ENCODE results near the gene CDK8. TPM values are rescaled to one million over a fixed set of nuclear protein-coding genes. Genes with fewer than 3 reads are reported as not detected.

The CDK8 gene
- total RNA-seq, 5 donors from 2014 or later (not counting 1 experiment from before 2014, with no cell fraction given): 9.2 to 13.5 (median 12.1) TPM

DNA sequence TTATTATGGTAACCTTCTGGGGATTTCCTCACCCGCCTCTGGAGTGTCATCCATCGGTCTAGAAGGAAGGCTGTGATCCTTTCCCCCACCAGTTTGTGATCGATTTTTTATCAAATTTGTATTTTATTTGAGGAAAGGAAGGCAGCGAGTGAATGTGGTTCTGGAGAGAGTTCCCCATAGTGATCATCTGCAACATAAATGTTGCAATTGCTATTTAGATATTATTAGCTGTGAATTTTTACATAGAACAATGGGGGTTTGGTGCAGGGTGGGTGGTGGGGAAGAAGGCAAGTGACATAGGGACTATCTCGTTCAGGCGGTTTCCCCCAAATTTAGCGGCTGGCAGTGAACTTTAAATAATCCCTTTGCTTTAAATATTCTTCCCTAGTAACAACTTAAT lies 1.2 kb downstream of the CDK8 start:
- DNase-seq: no peak
- Mint-ChIP-seq H3K27me3 (peaks cover 0 to 2% of the 10 kb centered on the region in 2 donors), H3K36me3 (no peaks in the 10 kb centered on the region), H3K4me1 (peaks cover 44 to 62% (median 47%) of the 10 kb centered on the region in 3 donors), H3K27ac (peak overlapping the region; percentile 34 to 84), H3K9me3 (no peaks in the 10 kb centered on the region), H3K4me3 (peak overlapping the region; percentile 82 to 97 (median 89))
- H3K27me3 ChIP-seq (replicated peaks in 1 of 2; ENCODE audit: control insufficient read depth in 2 of 2, extremely low read depth in 1 of 2, insufficient read depth in 2 of 2, low read length in 1 of 2): no peaks in the 10 kb centered on the region
- no peaks in the 10 kb centered on the region for H3K9me3 ChIP-seq
- POLR2A ChIA-PET: interaction anchor here in 1 of 2 donors (0.6 to 0.7 kb wide), 2 partner anchors 28 to 972 kb away, joined by 6 read pairs; no protein-coding TSS in a partner anchor
- no peaks in the 10 kb centered on the region for H3K36me3 ChIP-seq (ENCODE audit: control insufficient read depth in 2 of 2, extremely low read depth in 1 of 2, insufficient read depth in 1 of 2, low read length in 1 of 2)
- H3K27ac ChIP-seq (ENCODE audit: low read length): no peak overlapping the region
- H3K4me1 ChIP-seq (ENCODE audit: control insufficient read depth in 1 of 2, extremely low read depth in 1 of 2, insufficient read depth in 2 of 2, low read length in 2 of 2): peaks cover 10 to 20% of the 10 kb centered on the region in 2 experiments
- whole genome bisulfite sequencing (ENCODE audit: insufficient coverage): no CpG with 5 or more reads among the region's 7 CpGs
- ATAC-seq (replicated peaks in 1 of 4): peak in 1 of 4 experiments; percentile 1
- CTCF ChIA-PET: interaction anchor here (0.5 to 3.3 kb wide), 8 partner anchors 21 to 1864 kb away, joined by 3 to 24 read pairs (median 4); partner anchors contain the start of gene RNF6 (in 1 of the 2)
- peak overlapping the region; percentile 88 to 90 for H3K4me3 ChIP-seq (ENCODE audit: control insufficient read depth in 1 of 2, extremely low read depth in 1 of 2, low read length in 1 of 2)

- Mint-ChIP-seq H3K36me3 (no peaks in the 10 kb centered on the region), H3K4me3 (peak overlapping the region; percentile 82 to 97 (median 89)), H3K4me1 (peaks cover 49 to 68% (median 52%) of the 10 kb centered on the region in 3 donors), H3K9me3 (no peaks in the 10 kb centered on the region), H3K27me3 (peaks cover 0 to under 1% of the 10 kb centered on the region in 2 donors), H3K27ac (no peak overlapping the region)
- no peak for ATAC-seq (replicated peaks in 1 of 4)
- Histone ChIP-seq H3K4me1 (ENCODE audit: control insufficient read depth in 1 of 2, extremely low read depth in 1 of 2, insufficient read depth in 2 of 2, low read length in 2 of 2) (peaks cover 10 to 20% of the 10 kb centered on the region in 2 experiments), H3K27ac (ENCODE audit: low read length) (no peak overlapping the region), H3K4me3 (ENCODE audit: control insufficient read depth in 1 of 2, extremely low read depth in 1 of 2, low read length in 1 of 2) (no peak overlapping the region), H3K9me3 (no peaks in the 10 kb centered on the region), H3K36me3 (ENCODE audit: control insufficient read depth in 2 of 2, extremely low read depth in 1 of 2, insufficient read depth in 1 of 2, low read length in 1 of 2) (no peaks in the 10 kb centered on the region), H3K27me3 (replicated peaks in 1 of 2; ENCODE audit: control insufficient read depth in 2 of 2, extremely low read depth in 1 of 2, insufficient read depth in 2 of 2, low read length in 1 of 2) (no peaks in the 10 kb centered on the region)
- ChIA-PET POLR2A (interaction anchor here (0.6 kb wide), 2 partner anchors 1045 to 1884 kb away, joined by 4 to 10 read pairs; no protein-coding TSS in a partner anchor), CTCF (interaction anchor here (0.5 to 3.3 kb wide), 8 partner anchors 34 to 1870 kb away, joined by 3 to 24 read pairs (median 4); partner anchors contain the start of gene RNF6 (in 1 of the 2))
- 89% methylated on average over 2 of the region's 10 CpGs for WGBS (ENCODE audit: insufficient coverage)
- DNase-seq: peak in 1 of 35 experiments; percentile 14
Measured at GRCh38 chr13:26255691-26256277, 1.9 kb downstream of the CDK8 start.

GRCh38 chr13:26257049-26257448 lies 3.1 kb downstream of the CDK8 start:
- DNase-seq (no peak), ATAC-seq (replicated peaks in 1 of 4) (no peak)
- H3K27ac ChIP-seq (ENCODE audit: low read length): no peak overlapping the region
- H3K4me1 ChIP-seq (ENCODE audit: control insufficient read depth in 1 of 2, extremely low read depth in 1 of 2, insufficient read depth in 2 of 2, low read length in 2 of 2): peaks cover 10 to 20% of the 10 kb centered on the region in 2 experiments
- Mint-ChIP-seq H3K4me3 (no peak overlapping the region), H3K4me1 (peaks cover 57 to 81% (median 61%) of the 10 kb centered on the region in 3 donors), H3K36me3 (no peaks in the 10 kb centered on the region), H3K27ac (no peak overlapping the region), H3K27me3 (no peaks in the 10 kb centered on the region), H3K9me3 (no peaks in the 10 kb centered on the region)
- H3K27me3 ChIP-seq (replicated peaks in 1 of 2; ENCODE audit: control insufficient read depth in 2 of 2, extremely low read depth in 1 of 2, insufficient read depth in 2 of 2, low read length in 1 of 2): no peaks in the 10 kb centered on the region
- ChIA-PET CTCF (interaction anchor here in 1 of 2 donors (3.3 kb wide), 1 partner anchor 71 kb away, joined by 24 read pairs; no protein-coding TSS in a partner anchor), POLR2A (no interaction called here)
- WGBS (ENCODE audit: insufficient coverage): 0% methylated on average over 1 of the region's 2 CpGs
- no peak overlapping the region for H3K4me3 ChIP-seq (ENCODE audit: control insufficient read depth in 1 of 2, extremely low read depth in 1 of 2, low read length in 1 of 2)
- H3K9me3 ChIP-seq: no peaks in the 10 kb centered on the region
- H3K36me3 ChIP-seq (ENCODE audit: control insufficient read depth in 2 of 2, extremely low read depth in 1 of 2, insufficient read depth in 1 of 2, low read length in 1 of 2): no peaks in the 10 kb centered on the region

DNA sequence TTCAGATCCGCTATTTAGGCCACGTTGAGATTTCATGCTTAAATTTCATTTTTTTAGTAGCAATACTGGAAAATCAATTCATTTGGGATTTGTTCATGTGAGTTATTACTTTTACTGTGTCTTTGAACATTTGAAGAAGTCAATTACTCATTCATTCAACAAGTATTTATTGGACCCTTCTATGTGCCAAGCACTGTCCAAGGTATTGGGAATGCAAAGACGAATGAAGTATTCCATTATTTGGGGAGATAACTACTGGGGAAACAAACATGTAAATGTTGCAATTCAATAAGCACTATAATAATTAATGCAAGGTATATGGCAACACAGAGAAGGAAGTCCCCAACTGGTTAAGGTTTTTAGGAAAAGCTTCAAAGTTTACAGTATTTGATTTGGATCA lies 5.7 kb downstream of the CDK8 start:
- no peak for ATAC-seq (replicated peaks in 1 of 4)
- H3K36me3 Mint-ChIP-seq: peaks cover under 1% of the 10 kb centered on the region
- H3K27ac ChIP-seq (ENCODE audit: low read length): no peak overlapping the region
- POLR2A ChIA-PET: no interaction called here
- WGBS (ENCODE audit: insufficient coverage): no CpG with 5 or more reads among the region's 3 CpGs
- no peak overlapping the region for H3K4me3 ChIP-seq (ENCODE audit: control insufficient read depth in 1 of 2, extremely low read depth in 1 of 2, low read length in 1 of 2)
- H3K36me3 ChIP-seq (ENCODE audit: control insufficient read depth in 2 of 2, extremely low read depth in 1 of 2, insufficient read depth in 1 of 2, low read length in 1 of 2): no peaks in the 10 kb centered on the region
- peaks cover 7 to 20% of the 10 kb centered on the region in 2 experiments for H3K4me1 ChIP-seq (ENCODE audit: control insufficient read depth in 1 of 2, extremely low read depth in 1 of 2, insufficient read depth in 2 of 2, low read length in 2 of 2)
- H3K4me1 Mint-ChIP-seq: peaks cover 59 to 80% (median 61%) of the 10 kb centered on the region in 3 donors
- DNase-seq: no peak
- no peaks in the 10 kb centered on the region for H3K27me3 Mint-ChIP-seq
- H3K9me3 Mint-ChIP-seq: peaks cover 0 to 2% (median 0%) of the 10 kb centered on the region in 3 donors
- CTCF ChIA-PET: no interaction called here
- H3K4me3 Mint-ChIP-seq: no peak overlapping the region
- no peaks in the 10 kb centered on the region for H3K27me3 ChIP-seq (replicated peaks in 1 of 2; ENCODE audit: control insufficient read depth in 2 of 2, extremely low read depth in 1 of 2, insufficient read depth in 2 of 2, low read length in 1 of 2)
- no peaks in the 10 kb centered on the region for H3K9me3 ChIP-seq
- H3K27ac Mint-ChIP-seq: no peak overlapping the region

- H3K4me1 ChIP-seq (ENCODE audit: control insufficient read depth in 1 of 2, extremely low read depth in 1 of 2, insufficient read depth in 2 of 2, low read length in 2 of 2): peaks cover 0 to 3% of the 10 kb centered on the region in 2 experiments
- H3K9me3 ChIP-seq: no peaks in the 10 kb centered on the region
- H3K9me3 Mint-ChIP-seq: peaks cover 0 to 2% (median 0%) of the 10 kb centered on the region in 3 donors
- peaks cover 3% of the 10 kb centered on the region for H3K36me3 Mint-ChIP-seq
- POLR2A ChIA-PET: interaction anchor here in 1 of 2 donors (0.7 kb wide), 1 partner anchor 524 kb away, joined by 3 read pairs; no protein-coding TSS in a partner anchor
- no peak overlapping the region for H3K27ac ChIP-seq (ENCODE audit: low read length)
- H3K4me3 ChIP-seq (ENCODE audit: control insufficient read depth in 1 of 2, extremely low read depth in 1 of 2, low read length in 1 of 2): no peak overlapping the region
- no peak overlapping the region for H3K4me3 Mint-ChIP-seq
- no peak for ATAC-seq (replicated peaks in 1 of 4)
- CTCF ChIA-PET: no interaction called here
- no CpG with 5 or more reads among the region's 2 CpGs for whole genome bisulfite sequencing (ENCODE audit: insufficient coverage)
- H3K27me3 Mint-ChIP-seq: no peaks in the 10 kb centered on the region
- no peaks in the 10 kb centered on the region for H3K36me3 ChIP-seq (ENCODE audit: control insufficient read depth in 2 of 2, extremely low read depth in 1 of 2, insufficient read depth in 1 of 2, low read length in 1 of 2)
- no peak for DNase-seq
- H3K27me3 ChIP-seq (replicated peaks in 1 of 2; ENCODE audit: control insufficient read depth in 2 of 2, extremely low read depth in 1 of 2, insufficient read depth in 2 of 2, low read length in 1 of 2): no peaks in the 10 kb centered on the region
- peaks cover 58 to 77% (median 60%) of the 10 kb centered on the region in 3 donors for H3K4me1 Mint-ChIP-seq
- H3K27ac Mint-ChIP-seq: no peak overlapping the region
Measured at GRCh38 chr13:26262156-26262555, 8.2 kb downstream of the CDK8 start.

- Histone ChIP-seq H3K4me1 (ENCODE audit: control insufficient read depth in 1 of 2, extremely low read depth in 1 of 2, insufficient read depth in 2 of 2, low read length in 2 of 2) (peaks cover 0 to 2% of the 10 kb centered on the region in 2 experiments), H3K36me3 (ENCODE audit: control insufficient read depth in 2 of 2, extremely low read depth in 1 of 2, insufficient read depth in 1 of 2, low read length in 1 of 2) (no peaks in the 10 kb centered on the region), H3K4me3 (ENCODE audit: control insufficient read depth in 1 of 2, extremely low read depth in 1 of 2, low read length in 1 of 2) (no peak overlapping the region), H3K27me3 (replicated peaks in 1 of 2; ENCODE audit: control insufficient read depth in 2 of 2, extremely low read depth in 1 of 2, insufficient read depth in 2 of 2, low read length in 1 of 2) (no peaks in the 10 kb centered on the region), H3K27ac (ENCODE audit: low read length) (no peak overlapping the region), H3K9me3 (no peaks in the 10 kb centered on the region)
- WGBS (ENCODE audit: insufficient coverage): 73% methylated on average over 3 of the region's 3 CpGs
- CTCF ChIA-PET: interaction anchor here in 1 of 2 donors (0.5 to 0.6 kb wide), 2 partner anchors 16 to 26 kb away, joined by 3 to 5 read pairs; no protein-coding TSS in a partner anchor
- POLR2A ChIA-PET: no interaction called here
- H3K36me3 Mint-ChIP-seq: peaks cover 3% of the 10 kb centered on the region
- no peaks in the 10 kb centered on the region for H3K27me3 Mint-ChIP-seq
- peaks cover 0 to 2% (median 0%) of the 10 kb centered on the region in 3 donors for H3K9me3 Mint-ChIP-seq
- ATAC-seq (replicated peaks in 1 of 4): no peak
- no peak overlapping the region for H3K4me3 Mint-ChIP-seq
- no peak for DNase-seq
- H3K4me1 Mint-ChIP-seq: peaks cover 56 to 67% (median 59%) of the 10 kb centered on the region in 3 donors
- H3K27ac Mint-ChIP-seq: no peak overlapping the region
Measured at GRCh38 chr13:26266311-26266710, 12.4 kb downstream of the CDK8 start.

All from T-cell (primary cell).